GM18520 (cell line): ENCODE data around the gene PNPLA7.

Source experiments
- ATAC-seq: cut with Tn5 transposase; IDR thresholded peaks from one replicate; pipeline ENCODE4 v1.9.1; 2021; ENCODE audit not compliant: unreplicated experiment

PNPLA7 gene

DNA sequence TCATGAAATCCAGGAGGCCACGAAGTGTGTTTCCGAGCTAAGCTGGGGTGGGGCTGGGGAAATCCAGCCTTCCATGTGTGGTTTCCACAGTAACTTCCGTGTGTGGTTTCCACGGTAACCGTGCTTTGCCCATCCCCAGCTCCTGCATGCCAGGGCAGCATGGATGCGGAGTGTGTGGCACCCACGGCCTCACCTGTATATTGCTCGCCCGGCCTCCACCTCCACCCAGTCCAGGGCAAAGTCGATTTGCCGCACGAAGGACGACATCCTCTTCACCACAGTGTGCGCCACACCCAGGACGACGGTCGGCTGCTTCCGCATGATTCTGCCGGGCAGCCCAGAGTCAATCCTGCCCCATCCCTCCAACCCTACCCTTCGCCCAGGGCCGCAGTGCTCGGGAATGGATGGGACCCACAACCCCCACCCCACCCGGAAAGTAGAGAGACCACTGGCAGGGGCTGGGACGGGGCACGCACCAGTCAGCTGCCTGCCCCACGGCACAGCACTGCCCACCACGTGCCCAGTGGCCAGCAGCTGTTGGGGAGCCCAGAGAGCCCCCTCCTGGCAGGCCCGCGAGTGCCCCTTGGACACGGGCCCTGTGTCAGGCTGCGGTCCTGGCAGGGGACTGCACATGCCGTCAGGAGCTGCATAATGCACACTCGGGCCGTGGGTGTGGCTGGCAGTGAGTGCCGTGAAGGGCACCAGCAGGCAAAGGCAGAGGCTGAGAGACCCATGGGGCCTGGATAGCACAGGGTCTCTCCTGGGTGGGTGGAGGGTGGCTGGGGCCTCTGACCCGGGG is 52.1 kb downstream of the PNPLA7 start:
- ATAC-seq: no peak

DNA sequence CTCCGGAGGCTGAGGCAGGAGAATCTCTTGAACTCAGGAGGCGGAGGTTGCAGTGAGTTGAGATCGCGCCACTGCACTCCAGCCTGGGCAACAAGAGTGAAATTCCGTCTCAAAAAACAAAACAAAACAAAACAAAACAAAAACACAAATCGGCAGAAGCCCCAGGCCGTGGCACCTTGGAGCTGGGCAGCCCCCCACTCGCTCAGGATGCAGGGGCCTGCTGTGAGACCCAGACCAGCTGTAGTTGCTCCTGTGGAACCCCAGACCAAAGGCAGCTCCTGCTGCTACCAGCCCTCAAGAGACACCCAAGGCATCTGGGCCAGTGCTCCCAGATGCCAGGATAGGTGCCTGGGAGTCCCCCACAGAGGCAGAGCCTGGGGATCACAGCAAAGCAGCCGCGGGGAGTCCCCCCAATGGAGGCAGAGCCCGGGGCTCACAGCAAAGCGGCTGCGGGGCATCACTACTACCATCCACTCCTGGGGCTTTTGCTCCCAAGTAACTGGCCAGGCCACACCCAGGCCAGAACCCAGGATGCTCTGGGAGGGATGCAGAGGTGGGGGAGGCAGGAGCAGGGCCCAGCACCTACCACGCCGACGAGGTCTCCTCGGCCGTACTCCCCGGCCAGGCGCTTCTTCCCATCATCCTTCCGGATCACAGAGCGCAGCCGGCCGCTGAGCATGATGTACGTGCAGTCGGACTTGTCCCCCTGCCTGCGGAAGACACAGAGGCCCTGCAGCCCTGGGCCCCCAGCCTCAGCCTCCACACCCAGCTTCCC is 53.4 kb downstream of the PNPLA7 start:
- no peak for ATAC-seq

- no peak for ATAC-seq
These were observed 55.5 kb downstream of the PNPLA7 start for GRCh38 chr9:137494550-137495351.

DNA sequence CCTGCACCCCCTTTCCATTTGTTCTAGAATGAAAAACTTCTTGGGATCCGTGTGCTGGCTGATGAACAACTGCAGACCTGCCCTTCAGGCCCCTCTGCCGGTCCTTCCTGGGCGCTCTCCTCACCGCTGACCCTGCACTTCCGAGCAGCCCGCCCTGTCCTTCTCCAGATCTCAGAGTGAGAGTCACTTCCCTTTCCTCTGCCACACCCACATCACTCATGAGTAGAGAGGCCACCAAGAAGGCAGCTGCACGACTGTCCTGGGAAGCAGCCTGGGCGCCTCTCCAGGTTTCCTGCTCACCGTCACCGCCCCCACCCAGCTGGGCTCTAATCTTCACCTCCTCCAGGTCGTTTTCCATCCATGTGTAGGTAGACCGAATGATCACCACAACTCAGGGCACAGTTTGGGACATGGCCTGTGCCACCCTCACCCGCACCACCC is 56.1 kb downstream of the PNPLA7 start:
- ATAC-seq: no peak

DNA sequence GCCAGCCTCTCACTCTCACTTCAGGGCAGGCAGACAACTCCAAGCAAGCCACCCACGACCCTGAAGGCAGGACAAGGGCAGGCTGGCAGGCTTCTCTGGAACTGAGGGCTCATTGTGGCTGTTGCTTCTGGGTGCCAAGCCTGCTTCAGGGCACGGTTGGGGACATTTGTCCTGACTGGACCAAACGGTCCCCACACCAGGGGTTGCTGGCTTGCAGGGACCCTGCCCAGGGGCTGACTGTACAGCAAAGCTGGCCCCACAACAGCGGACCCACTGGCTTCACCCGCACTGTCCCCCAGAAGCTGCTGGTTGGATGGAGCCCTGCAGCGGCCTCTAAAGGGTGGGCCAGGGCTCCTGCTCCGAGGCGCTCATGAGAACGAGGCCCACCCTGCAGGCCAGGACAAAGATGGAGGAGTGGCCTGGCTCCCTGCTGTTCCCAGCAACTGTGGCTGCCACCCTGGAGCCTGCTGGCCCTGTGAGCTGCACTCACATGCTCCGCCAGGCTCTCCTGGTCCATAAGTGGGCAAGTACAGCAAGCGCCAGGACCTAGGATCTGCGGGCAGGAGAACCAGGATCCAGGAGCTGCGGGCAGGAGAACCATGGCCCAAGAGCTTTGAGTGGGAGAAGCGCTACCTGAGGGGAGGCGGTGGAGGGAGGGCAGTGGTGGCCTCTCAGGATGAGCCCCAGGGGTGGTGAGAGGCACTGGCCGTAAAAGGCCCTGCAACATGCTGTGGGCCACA is 56.7 kb downstream of the PNPLA7 start:
- ATAC-seq: no peak

- ATAC-seq: no peak
These were observed 57.5 kb downstream of the PNPLA7 start for GRCh38 chr9:137492464-137493363.

DNA sequence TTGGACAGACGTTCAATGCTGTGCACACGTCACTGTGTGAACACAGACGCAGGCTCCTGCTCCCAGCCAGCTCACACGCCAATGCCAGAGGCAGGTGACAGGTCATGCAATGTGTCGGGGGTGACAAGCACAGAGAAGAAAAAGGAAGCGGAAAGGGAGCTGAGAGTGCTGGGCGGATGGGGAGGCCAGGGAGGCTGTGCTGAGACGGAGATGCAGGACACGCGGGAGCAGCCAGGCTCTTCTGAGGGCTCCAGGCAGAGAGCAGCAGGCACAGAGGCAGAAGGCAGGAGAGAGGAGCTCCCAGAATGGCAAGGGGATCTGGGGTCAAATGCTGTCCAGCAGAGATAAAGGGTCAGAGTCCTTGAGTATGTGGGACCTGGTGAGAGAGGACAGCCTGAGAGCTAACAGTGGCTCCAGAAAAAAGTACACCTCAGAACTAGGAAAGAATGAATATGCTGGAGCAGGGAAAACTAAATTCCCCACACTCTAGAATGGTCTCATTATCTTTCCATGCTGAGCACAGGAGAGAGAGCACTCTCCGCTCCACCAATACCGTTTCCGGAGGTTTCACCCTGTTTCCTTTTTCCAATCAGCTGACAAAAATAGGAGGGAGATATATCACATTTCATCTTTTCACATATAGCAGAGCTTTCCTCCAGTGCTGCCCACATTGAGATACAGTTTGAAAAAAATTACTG is 58.3 kb downstream of the PNPLA7 start:
- no peak for ATAC-seq

DNA sequence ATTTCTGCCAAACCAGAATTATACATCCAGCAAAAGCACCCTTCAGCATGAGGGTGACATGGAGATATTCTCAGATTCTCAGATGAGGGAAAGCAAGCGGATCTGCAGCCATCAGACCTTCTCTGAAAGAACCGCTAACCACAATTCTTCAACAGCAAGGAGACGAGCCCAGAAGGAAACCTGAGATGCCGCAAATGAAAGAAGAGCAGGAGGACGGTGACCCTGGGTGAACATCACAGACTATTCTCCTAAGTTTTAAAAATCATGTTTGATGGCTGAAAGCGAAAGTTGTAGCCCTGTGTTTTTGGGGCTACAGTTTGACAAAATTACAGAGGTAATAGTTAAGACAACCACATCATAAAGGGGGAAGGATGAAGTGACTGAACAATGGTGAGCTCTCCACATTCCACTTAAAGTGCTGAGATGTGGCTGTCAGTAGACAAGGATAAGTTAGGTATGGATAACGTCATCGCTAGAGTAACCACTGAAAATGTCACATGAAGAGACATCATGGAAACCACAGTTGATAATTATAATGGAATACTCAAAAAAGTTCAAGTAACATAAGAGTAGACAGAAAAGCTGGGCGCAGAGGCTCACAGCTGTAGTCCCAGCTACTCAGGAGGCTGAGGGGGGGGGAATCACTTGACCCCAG is 59.5 kb downstream of the PNPLA7 start:
- no peak for ATAC-seq

DNA sequence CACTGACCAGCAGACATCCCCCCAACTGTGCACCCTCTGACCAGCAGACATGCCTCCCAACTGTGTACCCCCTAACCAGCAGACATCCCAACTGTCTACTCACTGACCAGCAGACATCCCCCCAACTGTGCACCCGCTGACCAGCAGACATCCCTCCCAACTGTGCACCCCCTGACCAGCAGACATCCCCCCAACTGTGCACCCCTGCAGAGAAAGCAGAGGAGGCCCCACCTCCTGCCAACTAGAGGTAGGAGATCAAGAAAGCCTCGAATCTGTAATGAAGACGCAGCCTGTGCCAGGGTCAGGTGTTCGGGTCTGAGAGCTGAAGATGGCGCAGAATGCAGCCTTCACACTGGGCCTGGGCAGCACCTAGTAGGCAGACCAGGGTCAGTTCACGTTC is 61.3 kb downstream of the PNPLA7 start:
- no peak for ATAC-seq

DNA sequence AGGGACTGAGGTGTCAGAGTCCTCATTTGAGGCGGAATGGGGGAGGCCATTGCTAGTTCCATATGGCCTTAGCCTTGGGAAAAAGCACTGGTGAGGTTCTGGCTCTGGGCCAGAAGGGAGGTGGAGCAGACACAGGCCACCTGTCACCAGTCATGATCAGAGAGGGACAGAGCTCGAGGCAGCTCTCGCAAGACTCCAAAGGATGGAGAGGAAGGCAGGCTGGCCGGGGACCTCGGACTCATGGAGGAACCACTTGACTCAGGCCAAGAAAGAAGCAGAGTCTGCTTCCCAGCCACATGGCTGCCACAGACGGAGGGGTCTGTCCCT is 61.9 kb downstream of the PNPLA7 start:
- no peak for ATAC-seq

DNA sequence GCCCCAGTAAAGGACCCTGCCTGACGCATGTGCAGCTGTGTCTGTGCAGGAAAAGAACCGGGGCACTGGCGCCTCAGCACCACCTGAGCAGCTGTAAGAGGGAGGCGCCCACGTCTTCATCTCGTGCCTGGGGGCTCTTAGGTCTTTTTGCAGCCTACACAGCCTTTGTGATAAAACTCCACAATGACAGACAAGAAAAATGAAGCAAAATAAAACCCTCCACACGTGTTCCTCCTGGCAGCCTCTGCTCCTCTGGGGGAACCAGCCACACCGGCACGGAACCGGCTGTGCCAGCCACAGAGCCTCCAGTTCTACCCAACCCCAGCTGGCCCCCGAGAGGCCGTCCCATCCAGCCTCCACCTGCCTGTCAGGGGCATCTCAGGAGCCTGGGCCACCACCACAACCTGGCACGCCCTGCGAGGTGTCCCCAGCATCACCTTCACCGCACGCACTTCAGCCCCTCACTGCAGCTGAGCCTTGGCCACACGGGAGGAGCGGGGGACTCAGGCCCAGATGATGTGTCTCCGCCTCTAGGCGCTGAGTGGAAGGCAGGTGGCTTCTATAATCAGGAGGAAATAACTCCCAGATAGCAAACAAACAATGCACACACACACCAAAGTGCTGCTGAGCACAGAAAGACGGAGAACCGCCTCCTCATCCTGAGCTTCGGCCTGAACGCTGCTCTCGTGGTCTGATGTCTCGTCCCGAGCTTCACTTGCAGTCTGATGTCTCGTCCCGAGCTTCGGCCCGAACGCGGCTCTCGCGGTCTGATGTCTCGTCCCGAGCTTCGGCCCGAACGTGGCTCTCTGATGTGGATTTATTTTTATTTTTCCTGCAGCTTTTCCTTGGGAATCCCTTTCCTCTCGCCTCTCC is 62.5 kb downstream of the PNPLA7 start:
- ATAC-seq: no peak

DNA sequence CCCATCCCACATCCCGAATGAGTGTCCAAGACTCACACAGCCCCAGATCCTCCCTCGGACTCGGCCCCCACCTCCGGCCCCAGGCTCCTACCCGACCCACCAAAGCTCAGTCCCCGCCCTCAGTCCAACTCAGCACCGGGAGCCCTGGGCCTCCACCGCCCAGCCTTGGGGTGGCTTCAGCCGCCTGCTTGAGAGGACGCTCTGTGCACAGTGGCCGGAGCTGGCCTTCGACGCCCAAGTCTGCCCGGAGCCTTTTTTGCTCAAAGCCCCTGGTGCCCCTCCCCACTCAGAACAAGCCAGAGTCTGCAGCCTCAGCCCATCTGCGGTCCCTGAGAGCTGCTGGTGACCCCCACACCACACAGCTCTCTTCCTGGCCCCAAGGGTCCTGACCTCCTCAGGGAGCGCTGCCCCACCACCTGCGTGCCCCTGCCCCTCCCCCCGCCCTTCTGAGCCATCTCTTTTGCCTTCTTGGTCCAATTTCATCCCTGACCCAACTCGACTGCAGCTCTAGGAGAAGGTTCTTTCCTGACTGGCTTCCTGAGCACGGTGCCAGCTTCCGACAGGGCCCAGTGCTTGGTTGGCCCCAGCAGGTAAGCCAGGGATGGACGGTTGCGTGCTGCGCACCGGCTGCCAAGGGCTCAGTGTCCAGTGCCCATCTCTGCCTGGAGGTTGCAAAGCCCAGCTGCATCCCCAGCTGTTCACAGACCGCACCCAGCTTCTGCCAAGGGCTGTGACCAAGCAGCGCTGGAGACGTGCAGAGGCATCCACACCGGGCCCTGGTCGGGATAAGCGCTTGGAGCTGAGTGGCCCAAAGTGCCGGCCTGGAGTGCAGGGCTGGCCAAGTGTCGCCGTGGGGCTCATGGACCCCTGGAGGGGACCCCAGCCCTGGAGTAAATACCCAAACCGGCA is 63.4 kb downstream of the PNPLA7 start:
- ATAC-seq: no peak

GRCh38 chr9:137486141-137486490 is 64.1 kb downstream of the PNPLA7 start:
- no peak for ATAC-seq

DNA sequence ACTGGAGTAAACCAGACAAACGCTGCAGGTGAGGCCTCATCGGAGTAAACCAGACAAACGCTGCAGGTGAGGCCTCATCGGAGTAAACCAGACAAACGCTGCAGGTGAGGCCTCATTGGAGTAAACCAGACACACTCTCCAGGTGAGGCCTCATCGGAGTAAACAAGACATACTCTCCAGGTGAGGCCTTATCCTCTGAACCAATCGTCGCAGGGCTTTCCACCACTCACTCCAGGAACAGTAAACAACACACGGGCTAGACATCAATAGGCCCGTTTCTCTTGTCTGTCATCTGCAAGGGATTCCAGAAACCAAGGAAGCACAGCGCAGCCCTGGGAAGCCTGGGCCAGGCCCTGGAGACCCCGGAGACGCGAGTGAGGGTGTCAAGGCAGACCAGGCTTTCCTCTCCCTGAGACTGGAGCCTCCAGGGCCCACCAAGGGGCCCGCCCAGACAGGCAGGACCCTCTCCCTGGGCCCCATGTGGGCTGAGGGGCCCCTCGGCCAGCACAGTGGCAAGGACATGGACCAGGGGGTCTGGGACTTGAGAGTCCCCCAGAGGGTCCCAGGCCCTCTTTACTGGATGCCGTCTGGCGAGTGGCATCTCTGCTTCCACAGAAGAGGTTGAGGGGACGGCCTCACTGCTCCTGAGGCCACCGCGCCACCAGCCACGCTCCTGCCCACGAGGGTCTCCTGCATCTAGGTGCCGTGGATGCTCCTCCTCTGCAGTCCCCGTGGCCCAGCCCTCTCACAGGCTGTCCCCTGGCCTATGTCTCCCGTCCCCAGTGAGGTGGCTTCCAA is 64.7 kb downstream of the PNPLA7 start:
- ATAC-seq: no peak

DNA sequence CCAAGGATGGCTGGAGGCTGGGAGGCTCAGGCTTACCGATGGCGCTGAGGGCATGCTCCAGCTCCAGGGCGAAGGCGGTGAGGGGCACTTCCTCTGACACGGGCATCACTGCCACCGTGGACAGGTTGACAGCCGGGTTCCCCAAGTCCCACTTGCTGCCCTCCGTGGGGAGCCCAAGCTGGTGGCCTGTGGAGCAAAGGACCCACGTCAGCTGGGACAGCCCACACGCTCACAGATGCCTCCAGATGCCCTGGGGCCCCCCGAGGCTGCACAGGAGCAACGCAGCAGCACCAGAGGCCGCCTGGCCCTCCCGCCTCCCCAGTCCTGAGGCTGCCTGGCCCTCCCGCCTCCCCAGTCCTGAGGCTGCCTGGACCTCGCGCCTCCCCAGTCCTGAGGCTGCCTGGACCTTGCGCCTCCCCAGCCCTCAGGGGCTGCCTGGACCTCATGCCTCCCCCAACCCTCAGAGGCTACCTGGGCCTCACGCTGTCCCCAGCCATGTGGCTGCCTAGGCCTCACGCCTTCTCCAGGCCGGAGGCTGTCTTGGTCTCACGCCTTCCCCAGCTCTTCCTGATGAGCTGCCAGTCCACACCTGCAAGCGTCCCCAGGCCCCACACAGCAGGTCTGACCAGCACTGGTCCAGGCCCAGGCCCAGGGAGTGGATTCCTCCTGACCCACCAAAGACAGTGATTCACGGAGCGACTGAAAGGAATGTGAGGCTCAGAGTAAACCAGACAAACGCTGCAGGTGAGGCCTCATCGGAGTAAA is 65.5 kb downstream of the PNPLA7 start:
- no peak for ATAC-seq
